ENCODE data around the gene RGS9.
"Not testable (repeated sequence)": the region's sequence is repeated elsewhere in the genome, so short reads cannot be mapped to it uniquely, and the experiment has no call there.

Gene RGS9

DNA sequence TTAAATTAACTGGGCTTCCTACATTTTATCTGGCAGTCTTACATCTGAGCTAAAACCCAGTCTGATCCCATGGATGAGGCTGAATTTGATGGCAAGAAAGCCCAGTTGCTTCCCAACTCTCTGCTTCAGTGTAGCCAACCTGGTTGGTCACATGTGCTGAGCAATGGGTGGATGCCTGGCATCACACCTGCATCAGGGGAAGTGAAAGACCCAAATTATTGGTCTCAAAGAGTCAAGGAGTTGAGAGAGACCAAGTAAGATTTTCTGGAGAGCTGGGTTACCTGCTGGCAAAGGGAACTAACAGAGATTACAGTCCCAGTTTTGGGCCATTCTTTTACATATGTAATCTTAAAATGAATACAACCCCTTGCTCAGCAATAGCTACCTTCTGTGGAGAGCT is 38.8 kb downstream of the RGS9 start:
- Mint-ChIP-seq H3K27me3 (ENCODE audit: low read depth) (no peaks in the 10 kb centered on the region), H3K4me1 (ENCODE audit: low read depth) (peaks cover 44% of the 10 kb centered on the region), H3K4me3 (no peak overlapping the region), H3K36me3 (ENCODE audit: low read depth) (peaks cover 6% of the 10 kb centered on the region), H3K27ac (no peak overlapping the region), H3K9me3 (peaks cover 9% of the 10 kb centered on the region)

DNA sequence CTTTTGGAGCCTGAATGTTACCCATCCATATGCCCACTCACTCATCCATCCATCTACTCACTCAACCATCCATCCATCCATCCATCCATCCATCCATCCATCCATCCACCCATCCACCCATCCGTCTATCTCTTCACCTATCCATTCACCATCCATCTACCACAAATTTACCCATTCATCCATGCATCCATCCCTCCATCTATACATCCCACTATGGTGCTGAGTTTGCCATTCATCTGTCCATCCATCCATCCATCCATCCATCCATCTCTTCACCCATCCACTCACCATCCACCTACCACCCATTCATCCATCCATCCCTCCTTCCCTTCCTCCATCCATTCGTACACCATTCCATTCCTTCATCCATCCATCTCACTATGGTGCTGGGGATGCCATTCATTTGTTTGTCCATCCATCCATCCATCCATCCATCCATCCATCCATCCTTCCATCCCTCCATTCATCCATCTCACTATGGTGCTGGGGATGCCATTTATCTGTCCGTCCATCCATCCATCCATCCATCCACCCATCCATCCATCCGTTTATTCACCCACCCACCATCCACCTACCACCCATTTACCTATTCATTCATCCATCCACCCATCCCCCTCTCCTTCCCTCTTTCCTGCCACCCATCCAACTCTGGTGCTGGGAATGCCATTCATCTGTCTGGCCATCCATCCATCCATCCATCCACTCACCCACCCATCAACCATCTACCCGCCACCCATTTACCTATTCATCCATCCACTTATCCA is 39.7 kb downstream of the RGS9 start:
- H3K27ac Mint-ChIP-seq: no peak overlapping the region
- H3K9me3 Mint-ChIP-seq: peaks cover 9% of the 10 kb centered on the region
- peaks cover 46% of the 10 kb centered on the region for H3K4me1 Mint-ChIP-seq (ENCODE audit: low read depth)
- peaks cover 8% of the 10 kb centered on the region for H3K36me3 Mint-ChIP-seq (ENCODE audit: low read depth)
- no peaks in the 10 kb centered on the region for H3K27me3 Mint-ChIP-seq (ENCODE audit: low read depth)
- no peak overlapping the region for H3K4me3 Mint-ChIP-seq

DNA sequence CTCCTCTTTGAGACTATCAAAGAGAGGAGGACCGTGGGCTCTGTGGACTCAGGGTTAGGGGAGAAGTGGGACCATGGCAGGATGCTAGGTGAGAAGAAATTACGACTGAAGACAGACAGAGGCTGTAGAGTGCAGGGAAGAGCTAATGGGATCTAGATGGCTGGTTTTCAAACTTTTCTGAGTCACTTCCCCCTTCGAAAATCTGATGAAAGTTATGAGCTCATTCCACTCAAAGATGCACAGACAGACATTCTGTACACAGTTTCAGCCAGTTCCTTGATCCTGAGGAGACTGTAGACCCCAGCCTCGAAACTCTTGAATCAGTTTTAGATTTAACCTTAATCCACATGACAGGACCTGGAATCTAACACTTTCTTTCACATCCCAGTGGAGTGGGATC is 40.7 kb downstream of the RGS9 start:
- H3K4me1 Mint-ChIP-seq (ENCODE audit: low read depth): peaks cover 53% of the 10 kb centered on the region
- no peak overlapping the region for H3K4me3 Mint-ChIP-seq
- peak overlapping the region; percentile 72 for H3K27ac Mint-ChIP-seq
- no peaks in the 10 kb centered on the region for H3K27me3 Mint-ChIP-seq (ENCODE audit: low read depth)
- peaks cover 8% of the 10 kb centered on the region for H3K36me3 Mint-ChIP-seq (ENCODE audit: low read depth)
- H3K9me3 Mint-ChIP-seq: peaks cover 9% of the 10 kb centered on the region

DNA sequence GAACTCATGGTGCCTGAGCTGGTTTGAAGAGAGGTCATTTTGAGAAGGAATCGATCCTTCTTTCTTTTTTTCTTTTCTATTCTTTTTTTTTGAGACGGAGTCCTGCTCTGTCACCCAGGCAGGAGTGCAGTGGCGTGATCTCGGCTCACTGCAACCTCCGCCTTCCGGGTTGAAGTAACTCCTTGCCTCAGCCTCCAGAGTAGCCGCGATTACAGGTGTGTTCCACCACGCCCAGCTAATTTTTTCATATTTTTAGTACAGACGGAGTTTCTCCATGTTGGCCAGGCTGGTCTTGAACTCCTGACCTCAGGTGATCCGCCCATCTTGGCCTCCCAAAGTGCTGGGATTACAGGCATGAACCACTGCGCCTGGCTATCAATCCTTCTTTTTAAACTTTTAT is 43.1 kb downstream of the RGS9 start:
- Mint-ChIP-seq H3K27ac (peak overlapping the region; percentile 85), H3K4me3 (peak overlapping the region; percentile 66), H3K4me1 (ENCODE audit: low read depth) (peaks cover 65% of the 10 kb centered on the region)
- H3K9me3 Mint-ChIP-seq; H3K27me3 Mint-ChIP-seq (ENCODE audit: low read depth); H3K36me3 Mint-ChIP-seq (ENCODE audit: low read depth): not testable (repeated sequence)

DNA sequence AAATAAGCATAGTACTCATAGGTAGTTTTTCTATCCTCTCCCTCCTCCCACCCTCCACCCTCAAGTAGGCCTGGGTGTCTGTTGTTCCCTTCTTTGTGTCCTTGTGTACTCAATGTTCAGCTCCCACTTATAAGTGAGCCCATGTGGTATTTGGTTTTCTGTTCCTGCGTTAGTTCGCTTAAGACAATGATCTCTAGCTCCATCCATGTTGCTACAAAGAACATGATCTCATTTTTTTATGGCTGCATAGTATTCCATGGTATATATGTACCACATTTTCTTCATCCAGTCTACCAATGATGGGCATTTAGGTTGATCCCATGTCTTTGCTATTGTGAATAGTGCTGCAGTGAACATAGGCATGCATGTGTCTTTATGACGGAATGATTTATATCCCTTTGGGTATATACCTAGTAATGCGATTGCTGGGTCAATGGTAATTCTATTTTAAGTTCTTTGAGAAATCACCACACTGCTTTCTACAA is 43.6 kb downstream of the RGS9 start:
- peak overlapping the region; percentile 85 for H3K27ac Mint-ChIP-seq
- not testable (repeated sequence) for H3K4me3 Mint-ChIP-seq

DNA sequence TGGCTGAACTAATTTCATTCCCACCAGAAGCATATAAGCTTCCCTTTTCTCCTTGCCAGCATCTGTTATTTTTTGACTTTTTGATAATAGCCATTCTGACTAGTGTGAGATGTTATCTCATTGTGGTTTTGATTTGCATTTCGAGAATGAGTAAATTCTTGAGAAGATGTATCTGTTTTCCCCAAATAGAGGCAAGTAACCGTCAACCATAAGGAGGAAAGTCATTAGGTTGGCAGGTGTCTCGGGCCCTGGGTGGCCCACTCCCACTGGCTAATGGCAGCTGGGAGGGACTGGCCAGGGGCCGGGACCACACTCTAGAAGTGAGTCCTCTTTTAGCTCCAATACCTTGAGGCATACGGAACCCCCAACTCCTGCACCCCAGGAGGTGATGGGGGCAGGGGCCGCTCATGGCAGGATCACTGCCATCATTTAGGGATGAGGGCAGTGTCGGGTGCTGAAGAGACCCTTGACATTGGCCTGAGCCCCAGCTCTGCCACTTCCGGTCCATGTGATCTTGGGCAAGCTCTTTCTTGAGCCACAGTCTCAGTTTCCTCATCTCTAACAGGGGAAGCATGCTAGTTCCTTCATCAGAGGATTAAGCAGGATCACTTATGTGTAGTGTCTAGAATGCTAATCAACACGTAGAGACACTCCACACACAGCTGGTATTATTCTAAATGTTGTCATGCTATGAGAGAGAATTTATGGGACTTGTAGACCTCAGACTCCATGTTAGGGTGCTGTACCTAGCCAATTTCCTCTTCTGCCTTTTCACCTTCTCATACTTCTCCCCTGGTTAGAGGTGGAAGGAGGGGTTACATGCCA is 44.3 kb downstream of the RGS9 start:
- Mint-ChIP-seq H3K4me3 (peak overlapping the region; percentile 7), H3K27ac (peak overlapping the region; percentile 85), H3K27me3 (ENCODE audit: low read depth) (peaks cover 6% of the 10 kb centered on the region)

More for the DNA sequence above, 43.6 kb downstream of the RGS9 start:
- not testable (repeated sequence) for H3K36me3 Mint-ChIP-seq (ENCODE audit: low read depth); H3K27me3 Mint-ChIP-seq (ENCODE audit: low read depth); H3K9me3 Mint-ChIP-seq
- peaks cover 66% of the 10 kb centered on the region for H3K4me1 Mint-ChIP-seq (ENCODE audit: low read depth)

DNA sequence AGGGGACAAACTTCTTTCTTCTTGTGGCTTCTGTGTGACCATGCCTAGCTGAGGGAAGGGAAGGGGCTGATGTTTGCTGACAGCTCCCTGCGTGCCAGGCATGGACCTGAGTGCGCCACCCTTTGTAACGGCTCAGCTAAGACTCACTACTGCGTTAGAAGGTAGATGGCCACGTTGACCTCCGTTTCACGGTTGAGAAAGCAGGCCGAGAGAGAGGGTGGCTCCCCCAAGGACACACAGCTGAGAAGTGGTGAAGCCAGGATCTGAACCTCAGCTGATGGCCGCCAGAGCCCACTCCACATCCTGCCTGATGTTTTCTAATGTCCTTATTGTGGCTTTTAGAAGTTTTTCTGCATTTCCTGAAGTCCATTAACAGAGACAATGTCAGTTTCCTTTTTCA is 45.1 kb downstream of the RGS9 start:
- Mint-ChIP-seq H3K27ac (peak overlapping the region; percentile 85), H3K27me3 (ENCODE audit: low read depth) (peaks cover 6% of the 10 kb centered on the region), H3K9me3 (peaks cover 3% of the 10 kb centered on the region), H3K36me3 (ENCODE audit: low read depth) (peaks cover 5% of the 10 kb centered on the region), H3K4me1 (ENCODE audit: low read depth) (peaks cover 62% of the 10 kb centered on the region), H3K4me3 (no peak overlapping the region)

More for the DNA sequence above, 44.3 kb downstream of the RGS9 start:
- Mint-ChIP-seq H3K36me3 (ENCODE audit: low read depth) (peaks cover 9% of the 10 kb centered on the region), H3K9me3 (peaks cover 9% of the 10 kb centered on the region), H3K4me1 (ENCODE audit: low read depth) (peaks cover 66% of the 10 kb centered on the region)

DNA sequence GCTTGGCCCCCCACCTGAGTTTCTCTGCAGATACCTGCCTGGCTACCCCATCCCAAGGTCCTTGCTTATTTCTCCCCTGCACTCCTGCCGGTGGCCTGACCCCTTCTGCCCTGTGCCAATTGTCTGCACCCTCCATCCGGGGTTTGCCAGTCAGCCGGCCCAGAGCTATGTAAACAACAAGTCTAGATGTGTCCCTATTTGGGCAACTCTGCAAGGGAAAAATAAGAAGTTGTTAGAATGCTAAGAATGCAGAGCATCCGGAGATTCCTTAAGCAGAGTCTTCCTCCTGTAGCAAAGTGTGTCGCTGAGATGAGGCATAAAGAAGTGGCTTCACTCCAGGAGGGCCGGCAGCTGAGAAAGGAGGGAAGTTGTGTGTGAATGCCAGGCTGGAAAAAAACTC is 46.6 kb downstream of the RGS9 start:
- peaks cover 3% of the 10 kb centered on the region for H3K36me3 Mint-ChIP-seq (ENCODE audit: low read depth)
- H3K27ac Mint-ChIP-seq: no peak overlapping the region
- peaks cover 53% of the 10 kb centered on the region for H3K4me1 Mint-ChIP-seq (ENCODE audit: low read depth)
- H3K27me3 Mint-ChIP-seq (ENCODE audit: low read depth): peaks cover 6% of the 10 kb centered on the region
- H3K9me3 Mint-ChIP-seq: no peaks in the 10 kb centered on the region
- H3K4me3 Mint-ChIP-seq: no peak overlapping the region

DNA sequence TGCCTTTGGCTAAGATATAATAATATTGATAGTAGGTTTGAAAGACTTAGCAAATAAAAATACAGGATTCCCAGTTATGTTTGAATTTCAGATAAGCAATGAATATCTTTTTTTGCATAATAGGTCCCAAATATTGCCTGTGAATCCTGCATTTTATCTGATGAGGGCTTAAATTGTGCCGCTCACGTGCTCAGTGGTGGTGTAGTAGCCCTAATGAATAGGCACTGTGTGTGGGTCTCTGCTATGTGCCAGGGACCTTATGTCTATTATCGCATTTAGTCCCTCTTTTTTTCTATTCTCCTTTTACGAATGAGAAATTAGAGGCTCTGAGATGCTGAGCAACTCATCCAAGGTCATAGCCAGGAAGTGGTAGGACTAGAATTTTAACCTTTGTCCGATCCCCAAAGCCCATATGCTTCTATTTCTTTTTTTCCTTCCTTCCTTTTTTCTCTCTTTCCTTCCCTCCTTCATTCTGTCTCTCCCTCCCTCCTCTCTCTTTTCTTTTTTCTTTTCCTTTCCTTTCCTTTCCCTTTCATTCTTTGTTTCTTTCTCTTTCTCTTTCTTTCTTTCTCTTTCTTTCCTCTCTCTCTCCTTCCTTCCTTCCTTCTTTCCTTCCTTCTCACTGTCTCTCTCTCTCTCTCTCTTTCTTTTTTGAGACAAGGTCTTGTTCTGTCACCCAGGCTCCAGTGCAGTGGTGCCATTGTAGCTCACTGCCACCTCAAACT is 47.2 kb downstream of the RGS9 start:
- H3K4me1 Mint-ChIP-seq (ENCODE audit: low read depth): peaks cover 46% of the 10 kb centered on the region
- H3K27ac Mint-ChIP-seq: no peak overlapping the region
- peaks cover 6% of the 10 kb centered on the region for H3K27me3 Mint-ChIP-seq (ENCODE audit: low read depth)
- H3K36me3 Mint-ChIP-seq (ENCODE audit: low read depth): peaks cover 3% of the 10 kb centered on the region
- H3K4me3 Mint-ChIP-seq: no peak overlapping the region
- no peaks in the 10 kb centered on the region for H3K9me3 Mint-ChIP-seq

DNA sequence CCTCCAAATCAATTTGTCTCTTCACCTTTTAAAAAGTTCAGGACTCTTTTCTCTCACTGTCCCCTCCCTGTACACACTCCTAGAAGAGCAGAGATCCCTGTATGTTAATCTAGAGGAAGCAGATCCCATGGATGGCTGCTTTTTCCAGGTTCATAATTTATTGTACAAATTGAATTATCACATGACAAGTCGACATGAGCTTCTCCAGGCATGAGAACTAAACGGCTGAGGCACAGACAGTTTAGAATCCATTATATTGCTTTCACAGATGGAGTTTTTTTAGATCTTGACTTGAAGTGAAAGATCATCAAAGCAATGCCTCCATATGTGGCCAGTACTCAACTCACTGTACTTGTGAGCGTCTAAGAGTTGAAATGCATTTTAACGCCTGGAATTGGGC is 47.9 kb downstream of the RGS9 start:
- no peaks in the 10 kb centered on the region for H3K9me3 Mint-ChIP-seq
- peaks cover 41% of the 10 kb centered on the region for H3K4me1 Mint-ChIP-seq (ENCODE audit: low read depth)
- H3K27ac Mint-ChIP-seq: no peak overlapping the region
- peaks cover 6% of the 10 kb centered on the region for H3K27me3 Mint-ChIP-seq (ENCODE audit: low read depth)
- peaks cover 3% of the 10 kb centered on the region for H3K36me3 Mint-ChIP-seq (ENCODE audit: low read depth)
- H3K4me3 Mint-ChIP-seq: no peak overlapping the region

DNA sequence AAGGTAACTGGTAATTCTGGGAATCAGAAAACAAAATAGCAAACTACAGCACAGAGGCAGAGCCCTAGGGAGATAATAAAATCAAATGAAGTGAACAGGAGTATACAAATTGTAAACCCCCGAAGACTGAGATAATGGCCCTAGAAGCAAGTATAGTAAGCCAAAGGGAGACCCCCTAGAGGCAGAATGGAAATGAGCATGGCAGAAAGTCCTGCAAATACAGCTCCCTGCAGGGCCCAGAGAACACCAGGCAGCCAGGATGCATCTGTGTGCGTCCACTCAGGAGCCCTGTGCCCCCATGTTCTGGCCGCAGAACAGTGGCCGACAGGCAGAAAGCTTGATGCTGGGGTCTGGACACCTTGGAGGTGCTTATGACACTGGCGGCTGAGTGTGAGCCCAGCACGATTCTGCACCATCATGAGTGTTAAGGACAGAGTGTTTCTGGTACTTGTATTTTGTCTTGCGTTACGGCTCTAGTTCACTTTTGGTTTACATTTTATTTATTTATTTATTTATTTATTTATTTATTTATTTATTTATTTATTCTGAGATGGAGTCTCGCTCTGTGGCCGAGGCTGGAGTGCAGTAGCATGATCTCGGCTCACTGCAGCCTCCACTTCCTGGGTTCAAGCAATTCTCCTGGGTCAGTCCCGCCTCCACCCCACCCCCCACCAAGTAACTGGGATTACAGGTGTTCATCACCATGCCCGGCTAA is 48.7 kb downstream of the RGS9 start:
- H3K4me1 Mint-ChIP-seq (ENCODE audit: low read depth): peaks cover 34% of the 10 kb centered on the region
- no peak overlapping the region for H3K27ac Mint-ChIP-seq
- peaks cover 6% of the 10 kb centered on the region for H3K27me3 Mint-ChIP-seq (ENCODE audit: low read depth)
- H3K9me3 Mint-ChIP-seq: no peaks in the 10 kb centered on the region
- peaks cover 3% of the 10 kb centered on the region for H3K36me3 Mint-ChIP-seq (ENCODE audit: low read depth)
- no peak overlapping the region for H3K4me3 Mint-ChIP-seq

DNA sequence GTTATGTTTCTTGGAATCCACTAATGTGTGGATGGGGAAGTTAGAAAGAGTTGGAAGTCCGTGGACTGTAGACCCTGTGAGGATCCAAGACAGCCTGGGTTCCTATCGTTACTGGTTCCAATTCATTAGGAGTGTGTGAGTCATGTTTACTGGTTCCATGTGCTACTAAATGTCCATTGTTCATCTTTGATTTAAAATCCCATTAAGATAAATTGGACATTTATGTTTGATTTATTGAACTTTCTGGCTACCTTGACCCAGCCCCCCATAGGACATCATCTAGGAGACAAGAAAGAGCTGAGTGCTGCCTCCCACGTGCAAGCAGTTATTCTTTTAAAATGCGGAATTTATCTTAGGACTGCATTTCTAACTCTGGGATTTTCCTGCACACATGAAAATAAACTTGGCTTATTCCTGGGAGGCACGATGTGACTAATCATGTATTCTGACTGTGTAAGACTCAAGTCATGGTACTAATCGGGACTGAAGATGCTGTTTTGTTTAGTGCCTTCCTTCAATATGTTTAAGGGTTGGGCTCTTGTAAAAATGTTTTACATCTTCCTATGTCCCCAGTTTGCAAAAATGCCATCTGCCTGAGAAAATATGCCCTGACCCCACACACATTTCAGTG is 53.4 kb downstream of the RGS9 start:
- no peak overlapping the region for H3K4me3 Mint-ChIP-seq
- no peak overlapping the region for H3K27ac Mint-ChIP-seq
- peaks cover 8% of the 10 kb centered on the region for H3K4me1 Mint-ChIP-seq (ENCODE audit: low read depth)

DNA sequence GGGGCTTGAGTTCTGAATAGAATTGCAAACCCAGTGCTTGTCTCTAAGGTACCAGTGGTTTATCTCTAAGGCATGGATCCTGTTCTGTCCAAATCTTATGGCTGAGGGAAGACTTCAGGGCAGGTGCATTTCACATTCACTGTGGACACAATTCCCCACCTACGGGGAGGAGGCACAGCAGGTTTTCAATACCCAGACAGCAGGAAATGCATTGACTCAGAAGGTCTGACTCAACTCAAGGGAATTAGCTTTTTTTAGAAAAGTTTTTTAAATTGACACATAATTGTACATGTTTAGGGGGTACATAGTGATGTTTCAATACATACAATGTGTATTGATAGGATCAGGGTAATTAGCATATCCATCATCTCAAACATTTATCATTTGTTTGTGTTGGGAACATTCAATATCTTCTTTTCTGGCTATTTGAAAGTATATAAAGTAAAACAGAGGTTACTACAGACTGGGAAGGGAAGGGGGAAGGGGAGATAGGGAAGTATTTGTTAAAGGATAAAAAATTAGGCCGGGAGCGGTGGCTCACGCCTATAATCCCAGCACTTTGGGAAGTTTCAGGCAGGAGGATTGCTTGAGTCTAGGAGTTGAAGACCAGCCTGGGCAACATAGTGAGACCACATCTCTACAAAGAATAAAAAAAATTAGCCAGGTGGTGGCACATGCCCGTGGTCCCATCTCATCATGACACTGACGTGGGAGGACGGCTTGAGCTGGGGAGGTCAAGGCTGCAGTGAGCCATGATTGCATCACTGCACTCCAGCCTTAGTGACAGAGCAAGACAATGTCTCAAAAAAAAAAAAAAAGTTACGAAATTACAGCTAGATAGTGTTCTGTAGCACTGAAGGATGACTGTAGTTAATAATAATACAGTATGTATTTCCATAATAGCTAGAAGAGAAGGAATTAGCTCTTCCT is 54.9 kb downstream of the RGS9 start:
- Mint-ChIP-seq H3K36me3 (ENCODE audit: low read depth) (no peaks in the 10 kb centered on the region), H3K4me3 (no peak overlapping the region), H3K9me3 (no peaks in the 10 kb centered on the region), H3K4me1 (ENCODE audit: low read depth) (peaks cover 8% of the 10 kb centered on the region), H3K27me3 (ENCODE audit: low read depth) (no peaks in the 10 kb centered on the region), H3K27ac (no peak overlapping the region)

More for the DNA sequence above, 53.4 kb downstream of the RGS9 start:
- Mint-ChIP-seq H3K36me3 (ENCODE audit: low read depth) (no peaks in the 10 kb centered on the region), H3K9me3 (no peaks in the 10 kb centered on the region), H3K27me3 (ENCODE audit: low read depth) (no peaks in the 10 kb centered on the region)
